Endothelial cell of umbilical vein (primary cell): ENCODE measurements around the gene ERGIC1. TPM values are rescaled to one million over a fixed set of nuclear protein-coding genes. Genes with fewer than 3 reads are reported as not detected.

Source experiments
- BruUV-seq: library from RNA; stranded (reverse); fragments of 400-500 nt; replicated peaks from 2 replicates; lab custom pipeline; 2021; lab: Mats Ljungman, UMichigan
- CTCF ChIA-PET: fragments of 300-600, 350-600 bp; sonication (Branson Sonifier 250); formaldehyde crosslinking; loops from one replicate; lab custom pipeline; 2021; ENCODE audit warnings: antibody characterized with exemption, inconsistent platforms; lab: Charles Lee
- POLR2A ChIA-PET: fragments of 300-600, 350-600 bp; sonication (Branson Sonifier 250); formaldehyde crosslinking; loops from one replicate; lab custom pipeline; 2021; ENCODE audit warnings: antibody characterized with exemption, inconsistent platforms; lab: Charles Lee
- DNase-seq: peaks from one replicate; pipeline ENCODE4 v3.0.0-alpha.2; 2011; ENCODE audit warnings: low read depth, low spot score
- FAIRE-seq: peaks from 2 replicates; lab custom pipeline; 2011; peaks lifted over from hg19 to GRCh38; lab: Jason Lieb, UNC
- H2AFZ ChIP-seq: 2 replicates; pipeline ENCODE4 v1.6.0; 2012; ENCODE audit warnings: low read depth, low read length, control low read depth, inconsistent platforms
- H3K27ac ChIP-seq: 2 replicates; pipeline ENCODE4 v1.5.1; 2011; ENCODE audit warnings: low read depth, mild to moderate bottlenecking, control low read depth, low read length, moderate library complexity; ENCODE audit not compliant: insufficient read depth
- H3K27me3 ChIP-seq, 2 experiments: 2 replicates each; pipeline versions ENCODE4 v1.6.0 to v1.6.1; 2011; ENCODE audit warnings: low read length in 2 of 2, mixed read lengths in 1 of 2; ENCODE audit not compliant: control insufficient read depth in 2 of 2, insufficient read depth in 2 of 2
- H3K36me3 ChIP-seq, 2 experiments: 2 replicates in 1 of 2; 3 replicates in 1 of 2; pipeline ENCODE4 v1.5.1; 2011; ENCODE audit warnings: low read length in 2 of 2, mild to moderate bottlenecking in 1 of 2, moderate library complexity in 1 of 2; ENCODE audit not compliant: control insufficient read depth in 2 of 2, insufficient read depth in 2 of 2; ENCODE audit errors: extremely low read depth in 1 of 2
- H3K4me1 ChIP-seq: 3 replicates; pipeline ENCODE4 v1.5.1; 2011; ENCODE audit warnings: mild to moderate bottlenecking, low read length; ENCODE audit not compliant: control insufficient read depth, insufficient read depth; ENCODE audit errors: extremely low read depth
- H3K4me2 ChIP-seq: 2 replicates; pipeline ENCODE4 v1.6.1; 2011; ENCODE audit warnings: low read length, control low read depth, mixed read lengths; ENCODE audit not compliant: insufficient read depth
- H3K4me3 ChIP-seq, 3 experiments: fragments of 200-600 bp in 1 of 3; sonication (generic), shearing (Covaris generic) in 1 of 3; replicated peaks in 1 of 3; 2 replicates each; pipeline ENCODE4 v1.5.1; 2011 to 2016; ENCODE audit warnings: control low read depth in 3 of 3, low read length in 3 of 3, mild to moderate bottlenecking in 2 of 3, inconsistent platforms in 1 of 3, low read depth in 1 of 3, moderate library complexity in 1 of 3; ENCODE audit not compliant: insufficient read depth in 1 of 3
- H3K79me2 ChIP-seq: 2 replicates; pipeline ENCODE4 v1.6.0; 2012; ENCODE audit warnings: low read length, inconsistent platforms; ENCODE audit not compliant: control insufficient read depth, insufficient read depth
- H3K9ac ChIP-seq: replicated peaks from 2 replicates; pipeline ENCODE3; 2011; ENCODE audit warnings: low read length, control low read depth; ENCODE audit not compliant: insufficient read depth; ENCODE audit errors: extremely low read depth
- H3K9me1 ChIP-seq: replicated peaks from 3 replicates; pipeline ENCODE4 v1.6.0; 2011; ENCODE audit warnings: mild to moderate bottlenecking, low read length; ENCODE audit not compliant: control insufficient read depth, insufficient read depth; ENCODE audit errors: extremely low read depth
- H3K9me3 ChIP-seq: replicated peaks from 2 replicates; pipeline ENCODE4 v1.5.1; 2012; ENCODE audit warnings: low read length, inconsistent platforms; ENCODE audit not compliant: control insufficient read depth, insufficient read depth
- H4K20me1 ChIP-seq: replicated peaks from 2 replicates; pipeline ENCODE3; 2011; ENCODE audit warnings: mild to moderate bottlenecking, low read length; ENCODE audit not compliant: control insufficient read depth, insufficient read depth; ENCODE audit errors: extremely low read depth
- EZH2 ChIP-seq: IDR thresholded peaks from 2 replicates; pipeline ENCODE4 v1.6.1; 2012; ENCODE audit warnings: borderline replicate concordance, low read depth, mild to moderate bottlenecking, moderate library complexity, low read length, inconsistent platforms; ENCODE audit not compliant: severe bottlenecking
- FOS ChIP-seq: IDR thresholded peaks from 2 replicates; pipeline ENCODE4 v1.6.1; 2011; ENCODE audit warnings: mild to moderate bottlenecking, low read length, moderate library complexity, borderline replicate concordance; ENCODE audit not compliant: insufficient read depth
- GATA2 ChIP-seq: IDR thresholded peaks from 2 replicates; pipeline ENCODE4 v1.7.0; 2011; ENCODE audit warnings: low read depth, mild to moderate bottlenecking, moderate library complexity, mixed read lengths, low read length; ENCODE audit not compliant: insufficient read length, insufficient read depth
- JUN ChIP-seq: IDR thresholded peaks from 2 replicates; pipeline ENCODE4 v1.6.1; 2011; ENCODE audit warnings: borderline replicate concordance, low read depth; ENCODE audit not compliant: insufficient read length, insufficient read depth
- MYC ChIP-seq: IDR thresholded peaks from one replicate; pipeline ENCODE4 v1.6.1; 2011; ENCODE audit warnings: mild to moderate bottlenecking, low read depth, low read length
- POLR2A ChIP-seq: IDR thresholded peaks from 2 replicates; pipeline ENCODE4 v1.6.1; 2012; ENCODE audit warnings: low read depth, mild to moderate bottlenecking, control low read depth, low read length
- POLR2AphosphoS5 ChIP-seq: IDR thresholded peaks from 2 replicates; pipeline ENCODE4 v1.6.1; 2012; ENCODE audit warnings: low read depth, mild to moderate bottlenecking, control low read depth, low read length, moderate library complexity; ENCODE audit not compliant: insufficient read depth
- dilution Hi-C: fragments of 300-500 bp; cut with MboI; formaldehyde crosslinking; loops from one replicate; pipeline ENCODE4 v1.15.0; 2019; ENCODE audit warnings: low sequenced_read_pairs; ENCODE audit not compliant: extremely low pct_ligation_motif_present
- intact Hi-C: fragments of 100-400 bp; cut with micrococcal nuclease; formaldehyde crosslinking; loops from one replicate; pipeline ENCODE4 v1.10.0; 2022
- polyA plus RNA-seq, 4 experiments: library from polyadenylated mRNA; depleted of rRNA in 3 of 4; stranded (reverse) in 3 of 4; unstranded in 1 of 4; fragments of >200 nt; gene quantifications; 2 replicates each; pipeline versions ENCODE4 v1.2.1 to v1.2.3, GENCODE V29; 2011 to 2012; ENCODE audit warnings: missing spikeins in 1 of 4
- total RNA-seq: library from RNA; stranded (reverse); gene quantifications from 2 replicates; pipeline ENCODE4 v1.2.3, GENCODE V29; 2021
- TF ChIP-seq, protein P1 (sequence below), 2 donors: IDR thresholded peaks; 1 replicate in 1 of 2; 2 replicates in 1 of 2; pipeline ENCODE4 v1.5.1; 2011; ENCODE audit warnings: low read length in 2 of 2, mild to moderate bottlenecking in 2 of 2, moderate library complexity in 2 of 2, control low read depth in 1 of 2, inconsistent platforms in 1 of 2, low read depth in 1 of 2; ENCODE audit not compliant: insufficient read depth in 1 of 2; ENCODE audit errors: extremely low read depth in 1 of 2
- TF ChIP-seq, protein P2 (sequence below): IDR thresholded peaks from 2 replicates; pipeline ENCODE4 v1.6.1; 2011; ENCODE audit not compliant: insufficient read depth, insufficient read length

Gene ERGIC1
- total and polyA plus RNA-seq, 2 donors (not counting 3 experiments of a cell fraction or from before 2014, with no cell fraction given), result 105 to 109 TPM

- no peak overlapping the region for H3K4me2 ChIP-seq
- no peak overlapping the region for H3K9ac ChIP-seq
- H3K4me3 ChIP-seq, result no peak overlapping the region
- ChIA-PET POLR2A (no interaction called here), CTCF (interaction anchor here (1.1 to 2.6 kb wide), 2 partner anchors 243 kb away, joined by 3 to 11 read pairs; no protein-coding TSS in a partner anchor)
- no peaks in the 10 kb centered on the region for H3K36me3 ChIP-seq
- H3K27me3 ChIP-seq, result no peaks in the 10 kb centered on the region
- DNase-seq (no peak), FAIRE-seq (no peak)
- dilution Hi-C loops (no loop called here), intact Hi-C loops (loop anchor here (5.0 kb wide), 1 partner anchor 375 kb away; no protein-coding TSS in a partner anchor)
- peaks cover 22% of the 10 kb centered on the region for H3K4me1 ChIP-seq
- no peak for TF ChIP-seq FOS
- no peak for TF ChIP-seq GATA2
- TF ChIP-seq, protein P1, sequence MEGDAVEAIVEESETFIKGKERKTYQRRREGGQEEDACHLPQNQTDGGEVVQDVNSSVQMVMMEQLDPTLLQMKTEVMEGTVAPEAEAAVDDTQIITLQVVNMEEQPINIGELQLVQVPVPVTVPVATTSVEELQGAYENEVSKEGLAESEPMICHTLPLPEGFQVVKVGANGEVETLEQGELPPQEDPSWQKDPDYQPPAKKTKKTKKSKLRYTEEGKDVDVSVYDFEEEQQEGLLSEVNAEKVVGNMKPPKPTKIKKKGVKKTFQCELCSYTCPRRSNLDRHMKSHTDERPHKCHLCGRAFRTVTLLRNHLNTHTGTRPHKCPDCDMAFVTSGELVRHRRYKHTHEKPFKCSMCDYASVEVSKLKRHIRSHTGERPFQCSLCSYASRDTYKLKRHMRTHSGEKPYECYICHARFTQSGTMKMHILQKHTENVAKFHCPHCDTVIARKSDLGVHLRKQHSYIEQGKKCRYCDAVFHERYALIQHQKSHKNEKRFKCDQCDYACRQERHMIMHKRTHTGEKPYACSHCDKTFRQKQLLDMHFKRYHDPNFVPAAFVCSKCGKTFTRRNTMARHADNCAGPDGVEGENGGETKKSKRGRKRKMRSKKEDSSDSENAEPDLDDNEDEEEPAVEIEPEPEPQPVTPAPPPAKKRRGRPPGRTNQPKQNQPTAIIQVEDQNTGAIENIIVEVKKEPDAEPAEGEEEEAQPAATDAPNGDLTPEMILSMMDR (IDR thresholded peaks at IDR 0.05; ENCODE audit: extremely low read depth in 1 of 2, insufficient read depth in 1 of 2, low read depth in 1 of 2, low read length in 2 of 2), result no peak
- no peak for TF ChIP-seq POLR2A
- TF ChIP-seq, protein P2, sequence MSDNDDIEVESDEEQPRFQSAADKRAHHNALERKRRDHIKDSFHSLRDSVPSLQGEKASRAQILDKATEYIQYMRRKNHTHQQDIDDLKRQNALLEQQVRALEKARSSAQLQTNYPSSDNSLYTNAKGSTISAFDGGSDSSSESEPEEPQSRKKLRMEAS, result no peak
- TF ChIP-seq JUN, result no peak
- TF ChIP-seq MYC, result no peak
- TF ChIP-seq EZH2, result no peak
- no peak for TF ChIP-seq POLR2AphosphoS5
- no peaks in the 10 kb centered on the region for H3K9me3 ChIP-seq
- BruUV-seq, result no TSS peak
- peaks cover 5% of the 10 kb centered on the region for H3K79me2 ChIP-seq
- no peaks in the 10 kb centered on the region for H3K9me1 ChIP-seq
- no peaks in the 10 kb centered on the region for H4K20me1 ChIP-seq
- no peak overlapping the region for H3K27ac ChIP-seq
- no peak overlapping the region for H2AFZ ChIP-seq
These were observed 123.4 kb downstream of the ERGIC1 start for GRCh38 chr5:172957458-172957857.
